HG03575 (cell line): ENCODE data around the gene FBP2.
"Not testable (repeated sequence)": the region's sequence is repeated elsewhere in the genome, so short reads cannot be mapped to it uniquely, and the experiment has no call there.

Source experiments
- ATAC-seq: cut with Tn5 transposase; IDR thresholded peaks from one replicate; pipeline ENCODE4 v1.9.1; 2021; ENCODE audit not compliant: unreplicated experiment, insufficient number of reproducible peaks, low FRiP score; ENCODE audit errors: extremely low read depth

FBP2 gene

GRCh38 chr9:94610181-94610606, 16.6 kb upstream of the FBP2 start:
- no peak for ATAC-seq

- ATAC-seq, result no peak
Measured at GRCh38 chr9:94607423-94607691, 13.7 kb upstream of the FBP2 start.

GRCh38 chr9:94606646-94607422, 13.2 kb upstream of the FBP2 start:
- no peak for ATAC-seq

DNA sequence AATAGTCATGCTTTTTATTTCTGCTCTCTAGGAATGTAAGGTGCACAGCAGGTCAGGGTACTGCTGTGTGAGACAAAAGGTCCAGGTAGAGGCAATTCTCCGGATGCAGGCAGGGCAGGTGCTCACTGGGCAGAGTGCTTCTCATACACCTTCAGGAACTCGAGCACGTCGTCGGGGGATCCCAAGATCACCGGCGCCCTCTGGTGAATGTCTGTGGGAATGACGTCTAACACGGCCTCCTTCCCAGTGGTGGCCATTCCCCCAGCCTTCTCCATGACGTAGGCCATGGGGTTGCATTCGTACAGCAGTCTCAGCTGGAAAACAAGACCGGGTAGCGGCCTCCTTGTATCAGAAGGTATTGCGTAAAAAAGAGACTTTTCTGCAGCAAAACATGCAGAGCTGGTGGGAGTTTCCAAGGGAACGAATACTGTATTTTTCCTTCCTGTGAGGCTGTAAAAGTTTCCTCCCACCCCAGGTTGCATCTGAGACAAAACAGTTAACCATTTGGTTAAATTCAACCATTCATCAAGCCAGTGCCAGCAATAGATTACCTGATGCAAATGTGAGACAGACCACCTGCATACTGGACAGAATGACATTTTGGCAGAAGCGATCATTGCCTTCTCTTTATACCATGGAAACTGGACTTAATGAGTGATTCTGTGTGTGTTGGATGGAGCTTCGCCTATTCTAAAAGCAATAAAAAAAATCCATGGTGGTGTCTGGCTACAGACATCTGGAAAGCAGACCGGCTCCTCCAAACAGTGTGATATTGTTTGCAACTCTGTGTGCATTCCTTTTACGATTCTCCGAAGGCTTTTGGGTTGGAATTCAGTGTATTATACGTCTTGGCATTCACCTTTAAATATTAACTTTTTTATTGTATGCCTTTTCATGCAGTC, 9.9 kb upstream of the FBP2 start:
- ATAC-seq, result no peak

DNA sequence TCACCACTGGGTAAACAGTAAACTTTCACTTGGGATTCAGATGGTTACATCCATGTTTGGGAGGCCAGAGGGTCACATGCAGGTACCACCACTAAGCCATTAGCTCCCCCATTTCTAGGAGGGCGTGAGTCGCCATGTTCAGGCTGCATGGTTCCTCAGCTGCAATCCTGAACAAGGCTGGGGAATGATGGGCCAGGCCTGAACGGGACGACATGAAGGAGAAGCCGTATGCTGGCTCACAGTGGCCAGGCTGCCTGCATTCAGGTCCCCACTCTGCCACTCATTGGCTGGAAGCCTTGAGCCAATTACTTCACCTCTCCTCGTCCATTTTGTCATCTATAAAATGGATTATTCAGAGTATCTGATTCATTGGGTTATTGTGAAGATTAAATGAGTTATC, 9.0 kb upstream of the FBP2 start:
- no peak for ATAC-seq

- no peak for ATAC-seq
Measured at GRCh38 chr9:94600715-94601114, 7.1 kb upstream of the FBP2 start.

GRCh38 chr9:94600258-94600657, 6.6 kb upstream of the FBP2 start:
- no peak for ATAC-seq

GRCh38 chr9:94599102-94599501, 5.5 kb upstream of the FBP2 start:
- ATAC-seq, result no peak

GRCh38 chr9:94592683-94593082, 941 bp downstream of the FBP2 start:
- ATAC-seq, result not testable (repeated sequence)

GRCh38 chr9:94591876-94592275, 1.7 kb downstream of the FBP2 start:
- no peak for ATAC-seq

- not testable (repeated sequence) for ATAC-seq
Measured at GRCh38 chr9:94591046-94591545, 2.5 kb downstream of the FBP2 start.

GRCh38 chr9:94588681-94589080, 4.9 kb downstream of the FBP2 start:
- ATAC-seq, result no peak

GRCh38 chr9:94586814-94587213, 6.8 kb downstream of the FBP2 start:
- ATAC-seq, result no peak

DNA sequence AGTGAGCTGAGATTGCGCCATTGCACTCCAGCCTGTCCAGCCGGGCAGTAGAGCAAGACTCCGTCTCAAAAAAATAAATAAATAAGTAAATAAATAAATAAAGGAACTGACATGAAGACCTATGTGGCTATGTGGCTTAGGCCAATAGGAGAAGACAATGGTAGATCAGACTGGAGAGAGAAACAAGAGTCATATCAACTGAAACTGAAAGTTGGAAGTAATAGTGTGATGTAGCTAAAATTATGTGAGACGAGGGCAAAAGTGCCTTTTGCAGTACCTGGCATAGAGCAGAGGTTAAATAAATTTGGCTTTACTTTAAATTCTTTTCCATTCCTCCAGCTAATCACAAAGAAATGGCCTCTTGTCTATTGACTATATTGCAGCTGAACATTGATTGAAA, 7.3 kb downstream of the FBP2 start:
- ATAC-seq, result no peak

- no peak for ATAC-seq
Measured at GRCh38 chr9:94584555-94584954, 9.1 kb downstream of the FBP2 start.

DNA sequence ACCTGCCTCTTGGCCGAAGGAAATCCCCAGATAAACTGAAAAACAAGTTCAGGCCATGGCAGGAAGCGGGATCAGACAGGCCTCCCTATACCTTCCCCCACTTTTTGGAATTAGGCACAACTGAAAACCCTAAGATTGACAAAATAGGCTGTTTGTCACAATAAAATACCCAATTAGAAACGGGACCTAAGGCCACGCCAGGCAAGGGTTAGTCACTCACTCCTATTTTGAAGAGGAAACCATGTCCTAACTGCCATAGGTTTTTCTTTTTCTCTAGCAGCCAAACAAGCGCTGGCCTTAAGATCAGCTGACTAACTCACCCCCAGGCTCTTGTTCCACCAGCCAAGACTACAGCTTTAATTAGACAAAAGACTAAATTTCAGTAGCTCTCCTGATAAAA, 11.9 kb downstream of the FBP2 start:
- no peak for ATAC-seq

DNA sequence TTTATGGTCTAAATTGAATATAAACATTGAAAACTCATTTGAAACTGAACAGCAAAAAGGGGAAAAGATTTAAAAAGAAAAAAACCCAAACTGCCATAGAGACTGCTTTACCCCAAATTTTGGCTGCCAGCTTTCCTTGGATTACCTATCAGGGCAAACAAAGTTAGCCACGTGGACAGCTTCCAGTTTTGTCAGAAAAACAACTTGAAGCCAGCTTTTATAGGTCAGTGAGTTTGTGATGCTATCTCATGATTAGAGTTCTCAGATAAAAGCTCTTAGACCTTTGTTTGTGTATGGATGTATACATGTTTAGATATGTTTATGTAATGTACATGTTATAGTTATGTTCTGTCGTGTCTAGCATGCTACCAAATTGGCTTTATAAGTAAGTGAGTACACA, 16.1 kb downstream of the FBP2 start:
- ATAC-seq, result no peak

GRCh38 chr9:94577036-94577435, 16.6 kb downstream of the FBP2 start:
- ATAC-seq, result no peak

- no peak for ATAC-seq
Measured at GRCh38 chr9:94576131-94576530, 17.5 kb downstream of the FBP2 start.

DNA sequence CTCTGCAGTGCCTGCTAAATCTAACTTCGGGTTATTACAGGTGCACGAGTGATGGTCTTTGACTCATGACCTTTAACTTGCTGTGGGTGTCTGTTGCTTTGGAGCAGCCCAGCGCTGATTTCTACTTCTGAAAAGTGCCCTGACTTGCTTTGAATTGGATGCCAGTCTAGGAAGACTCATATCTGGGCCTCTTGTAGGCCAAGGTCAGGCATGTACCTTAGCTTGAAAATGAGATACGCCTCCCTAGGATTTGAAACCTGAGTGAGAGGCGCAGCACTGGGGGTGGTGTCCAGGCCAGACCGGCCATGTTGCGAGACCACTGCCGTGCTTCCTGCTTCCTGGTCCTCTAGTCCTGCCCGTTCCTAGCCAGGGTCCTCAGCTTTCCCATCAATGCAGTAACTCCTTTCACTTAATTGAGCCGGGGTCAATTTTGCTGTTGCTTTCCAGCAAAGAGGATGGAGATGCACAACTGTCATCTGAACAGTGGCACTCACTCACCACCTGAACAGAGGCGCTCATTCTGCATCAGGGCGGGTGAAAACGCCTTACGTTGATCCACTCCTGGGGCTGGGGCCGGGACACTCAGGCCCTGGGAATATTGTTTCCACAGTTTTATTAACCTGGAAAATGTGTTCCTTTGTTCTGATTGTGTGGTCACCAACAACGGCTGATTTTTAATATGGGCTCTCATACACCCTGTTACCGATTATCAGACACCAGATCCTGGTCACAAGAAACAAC, 24.5 kb downstream of the FBP2 start:
- ATAC-seq, result no peak
